ENCODE data around the gene ORM1.

ORM1 gene

DNA sequence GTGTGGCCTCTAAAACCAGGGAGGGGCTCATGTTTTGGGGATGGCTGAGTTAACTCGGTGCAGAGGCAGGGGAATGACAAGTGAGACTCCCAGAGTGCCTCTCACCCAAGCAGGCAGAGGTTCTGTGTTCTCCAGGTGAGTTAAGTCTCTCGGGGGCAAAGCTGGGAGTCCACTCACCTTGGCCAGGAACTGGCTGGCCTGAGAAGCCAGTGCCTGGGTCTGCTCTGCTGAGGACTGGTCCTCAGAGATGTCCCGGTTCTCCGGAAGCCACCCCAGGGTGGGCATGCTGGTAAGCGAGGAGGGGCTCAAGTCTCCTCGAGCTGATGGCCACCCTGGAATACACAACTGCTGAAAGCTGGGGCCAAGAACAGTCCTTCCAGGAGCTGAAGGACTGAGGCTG lies 44.5 kb downstream of the ORM1 start:
- no peak overlapping the region for H3K27ac ChIP-seq (ENCODE audit: low read length)
- no peak overlapping the region for H3K9ac ChIP-seq (ENCODE audit: low read length)
- H3K4me1 ChIP-seq (ENCODE audit: control insufficient read depth, low read depth, low read length): peaks cover 31% of the 10 kb centered on the region
- peaks cover 36% of the 10 kb centered on the region for H3K36me3 ChIP-seq (ENCODE audit: control insufficient read depth, low read depth, low read length)
- H3K27me3 ChIP-seq (ENCODE audit: control insufficient read depth, insufficient read depth, low read length): no peaks in the 10 kb centered on the region
- no peaks in the 10 kb centered on the region for H3K9me3 ChIP-seq (ENCODE audit: control insufficient read depth, low read depth, low read length)
- no peak overlapping the region for H3K4me3 ChIP-seq (ENCODE audit: low read length)

GRCh38 chr9:114367772-114368569 lies 45.1 kb downstream of the ORM1 start:
- Histone ChIP-seq H3K9ac (ENCODE audit: low read length) (no peak overlapping the region), H3K27me3 (ENCODE audit: control insufficient read depth, insufficient read depth, low read length) (no peaks in the 10 kb centered on the region), H3K4me1 (ENCODE audit: control insufficient read depth, low read depth, low read length) (peaks cover 31% of the 10 kb centered on the region), H3K4me3 (ENCODE audit: low read length) (no peak overlapping the region), H3K27ac (ENCODE audit: low read length) (no peak overlapping the region), H3K36me3 (ENCODE audit: control insufficient read depth, low read depth, low read length) (peaks cover 33% of the 10 kb centered on the region), H3K9me3 (ENCODE audit: control insufficient read depth, low read depth, low read length) (no peaks in the 10 kb centered on the region)

GRCh38 chr9:114369216-114370130 lies 46.6 kb downstream of the ORM1 start:
- Histone ChIP-seq H3K27me3 (ENCODE audit: control insufficient read depth, insufficient read depth, low read length) (no peaks in the 10 kb centered on the region), H3K4me3 (ENCODE audit: low read length) (peak overlapping the region; percentile 41), H3K27ac (ENCODE audit: low read length) (peak overlapping the region; percentile 82), H3K9me3 (ENCODE audit: control insufficient read depth, low read depth, low read length) (no peaks in the 10 kb centered on the region), H3K9ac (ENCODE audit: low read length) (peak overlapping the region; percentile 42), H3K4me1 (ENCODE audit: control insufficient read depth, low read depth, low read length) (peaks cover 32% of the 10 kb centered on the region), H3K36me3 (ENCODE audit: control insufficient read depth, low read depth, low read length) (peaks cover 20% of the 10 kb centered on the region)

DNA sequence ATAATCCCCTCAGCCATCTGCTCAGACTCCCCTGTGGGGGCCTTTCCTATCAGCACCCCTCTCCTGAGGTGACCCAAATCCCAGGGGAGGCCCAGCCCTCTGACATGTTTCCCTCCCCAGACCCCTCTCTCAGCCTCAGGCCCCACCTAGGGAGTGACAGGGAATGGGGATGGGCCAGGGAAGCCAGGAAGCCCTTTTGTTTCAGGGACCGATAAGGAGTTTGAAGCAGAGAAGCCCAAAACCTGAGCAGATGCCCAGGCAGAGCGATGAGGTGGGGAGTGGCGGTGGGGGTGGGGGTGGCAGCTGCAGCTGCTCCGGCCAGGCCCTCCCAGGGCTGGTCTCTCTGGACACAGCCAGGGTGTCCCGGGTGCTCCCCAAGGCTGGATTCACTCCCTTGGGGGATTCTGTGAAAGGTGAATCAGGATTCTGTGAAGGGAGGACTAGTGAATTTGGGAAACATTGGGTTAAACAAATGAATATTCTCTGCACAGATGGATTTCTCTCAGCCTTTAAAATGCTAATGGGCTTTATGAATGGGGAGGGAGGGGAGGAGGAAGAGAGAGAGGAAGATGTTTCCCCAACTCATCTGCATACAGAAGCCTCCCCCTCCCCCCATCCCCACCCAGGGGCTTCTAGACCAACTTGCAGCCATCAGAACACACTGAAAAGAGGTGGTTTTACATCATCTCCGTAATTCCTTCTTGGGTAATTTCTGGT lies 47.5 kb downstream of the ORM1 start:
- H3K4me3 ChIP-seq (ENCODE audit: low read length): peak overlapping the region; percentile 41
- peaks cover 15% of the 10 kb centered on the region for H3K36me3 ChIP-seq (ENCODE audit: control insufficient read depth, low read depth, low read length)
- peak overlapping the region; percentile 42 for H3K9ac ChIP-seq (ENCODE audit: low read length)
- H3K9me3 ChIP-seq (ENCODE audit: control insufficient read depth, low read depth, low read length): no peaks in the 10 kb centered on the region
- no peaks in the 10 kb centered on the region for H3K27me3 ChIP-seq (ENCODE audit: control insufficient read depth, insufficient read depth, low read length)
- H3K27ac ChIP-seq (ENCODE audit: low read length): peak overlapping the region; percentile 82
- H3K4me1 ChIP-seq (ENCODE audit: control insufficient read depth, low read depth, low read length): peaks cover 39% of the 10 kb centered on the region

DNA sequence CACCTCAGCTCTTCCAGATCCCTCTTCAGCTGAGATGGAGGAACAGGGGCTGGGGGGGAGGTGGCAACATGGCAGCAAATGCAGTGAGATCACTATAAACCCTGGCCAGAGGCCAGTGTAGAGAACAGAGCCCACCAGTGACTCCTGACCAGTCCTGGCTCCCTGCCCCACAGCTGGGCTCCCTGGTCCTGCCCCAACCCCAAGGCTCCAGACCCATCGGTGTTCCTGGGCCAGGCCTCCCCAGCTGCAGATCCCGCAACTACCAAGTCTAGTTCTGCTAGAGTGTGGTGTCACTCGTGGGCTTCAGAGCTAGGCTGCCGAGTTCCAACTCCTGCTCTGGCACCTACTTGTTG lies 48.0 kb downstream of the ORM1 start:
- H3K27ac ChIP-seq (ENCODE audit: low read length): peak overlapping the region; percentile 82
- peaks cover 39% of the 10 kb centered on the region for H3K4me1 ChIP-seq (ENCODE audit: control insufficient read depth, low read depth, low read length)
- peak overlapping the region; percentile 41 for H3K4me3 ChIP-seq (ENCODE audit: low read length)
- peaks cover 15% of the 10 kb centered on the region for H3K36me3 ChIP-seq (ENCODE audit: control insufficient read depth, low read depth, low read length)
- H3K9me3 ChIP-seq (ENCODE audit: control insufficient read depth, low read depth, low read length): no peaks in the 10 kb centered on the region
- H3K9ac ChIP-seq (ENCODE audit: low read length): peak overlapping the region; percentile 42
- no peaks in the 10 kb centered on the region for H3K27me3 ChIP-seq (ENCODE audit: control insufficient read depth, insufficient read depth, low read length)

GRCh38 chr9:114371343-114371944 lies 48.5 kb downstream of the ORM1 start:
- H3K4me3 ChIP-seq (ENCODE audit: low read length): no peak overlapping the region
- peaks cover 15% of the 10 kb centered on the region for H3K36me3 ChIP-seq (ENCODE audit: control insufficient read depth, low read depth, low read length)
- peaks cover 39% of the 10 kb centered on the region for H3K4me1 ChIP-seq (ENCODE audit: control insufficient read depth, low read depth, low read length)
- no peaks in the 10 kb centered on the region for H3K27me3 ChIP-seq (ENCODE audit: control insufficient read depth, insufficient read depth, low read length)
- H3K27ac ChIP-seq (ENCODE audit: low read length): no peak overlapping the region
- H3K9ac ChIP-seq (ENCODE audit: low read length): peak overlapping the region; percentile 42
- no peaks in the 10 kb centered on the region for H3K9me3 ChIP-seq (ENCODE audit: control insufficient read depth, low read depth, low read length)

DNA sequence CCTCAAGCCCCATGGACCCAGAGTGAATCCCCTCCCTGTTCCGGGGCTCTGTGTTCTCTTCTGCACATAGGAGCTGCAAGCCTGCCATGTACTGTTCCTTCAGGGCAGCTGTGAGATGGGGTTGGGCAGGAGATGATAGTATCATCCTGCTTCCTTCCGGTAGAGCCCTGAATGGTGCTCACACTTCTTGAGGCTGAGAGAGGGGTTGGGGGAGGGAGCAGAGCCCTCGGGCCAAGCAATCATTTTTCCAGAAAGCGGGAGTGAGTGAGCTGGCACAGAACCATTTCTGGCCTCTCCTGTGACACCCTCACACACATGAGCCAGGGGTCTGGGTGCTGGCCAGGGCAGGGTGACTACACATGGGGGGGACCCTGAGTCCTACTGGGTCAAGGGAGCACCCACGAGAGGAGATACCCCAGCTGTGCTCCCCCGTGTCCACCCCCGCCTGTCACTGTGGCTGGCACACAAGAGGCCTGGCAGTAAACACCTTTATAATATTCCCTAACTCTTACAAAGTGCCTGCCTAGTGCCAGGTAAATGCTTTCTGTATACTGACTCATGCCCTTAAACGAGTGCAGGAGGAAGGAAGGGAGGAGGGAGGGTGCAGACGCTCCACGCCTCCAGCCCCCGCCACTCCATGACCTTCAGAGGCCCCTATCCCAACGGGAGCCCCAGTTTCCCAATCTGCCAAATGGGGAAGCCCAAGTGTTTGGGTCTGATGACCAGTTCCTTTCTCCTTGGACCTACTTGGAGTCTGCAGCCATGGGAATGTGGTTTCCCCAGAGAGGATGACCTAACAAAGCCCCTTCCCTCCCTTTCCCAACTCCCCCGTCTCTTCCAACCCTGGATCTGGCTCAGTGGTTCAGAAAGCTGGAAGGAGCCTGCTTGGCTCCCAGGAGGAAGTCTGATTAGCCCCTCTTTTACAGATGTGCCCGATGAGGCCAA lies 49.3 kb downstream of the ORM1 start:
- Histone ChIP-seq H3K36me3 (ENCODE audit: control insufficient read depth, low read depth, low read length) (peaks cover 10% of the 10 kb centered on the region), H3K4me1 (ENCODE audit: control insufficient read depth, low read depth, low read length) (peaks cover 39% of the 10 kb centered on the region), H3K27me3 (ENCODE audit: control insufficient read depth, insufficient read depth, low read length) (no peaks in the 10 kb centered on the region), H3K4me3 (ENCODE audit: low read length) (no peak overlapping the region), H3K27ac (ENCODE audit: low read length) (no peak overlapping the region), H3K9ac (ENCODE audit: low read length) (no peak overlapping the region), H3K9me3 (ENCODE audit: control insufficient read depth, low read depth, low read length) (no peaks in the 10 kb centered on the region)

DNA sequence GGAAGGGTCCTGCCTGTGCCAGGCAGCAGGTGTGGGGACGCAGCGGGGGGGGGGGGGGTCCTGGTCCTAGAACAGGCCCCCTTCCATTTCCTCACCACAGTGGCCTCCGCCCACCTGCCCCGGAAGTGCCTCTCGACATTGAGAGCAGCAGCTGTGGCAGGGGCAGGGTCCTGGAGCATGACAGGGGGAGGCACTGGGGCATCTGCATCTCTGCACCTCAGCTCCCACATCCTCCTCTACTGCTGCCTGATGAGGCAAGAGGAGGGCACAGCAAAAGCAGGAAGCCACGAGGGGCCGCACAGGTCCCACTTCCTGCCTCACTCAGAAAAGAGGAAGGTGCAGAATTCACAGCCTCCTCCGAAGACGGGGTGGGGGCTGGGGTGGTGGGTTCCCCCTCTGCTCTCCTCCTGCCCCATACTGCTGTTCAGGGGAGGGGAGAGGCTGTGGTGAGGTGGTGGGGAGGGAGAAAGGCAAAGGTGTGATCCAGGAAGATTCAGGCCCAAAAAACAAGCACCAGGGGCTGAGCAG lies 50.1 kb downstream of the ORM1 start:
- peaks cover 39% of the 10 kb centered on the region for H3K4me1 ChIP-seq (ENCODE audit: control insufficient read depth, low read depth, low read length)
- H3K27ac ChIP-seq (ENCODE audit: low read length): no peak overlapping the region
- no peak overlapping the region for H3K9ac ChIP-seq (ENCODE audit: low read length)
- no peak overlapping the region for H3K4me3 ChIP-seq (ENCODE audit: low read length)
- no peaks in the 10 kb centered on the region for H3K9me3 ChIP-seq (ENCODE audit: control insufficient read depth, low read depth, low read length)
- H3K36me3 ChIP-seq (ENCODE audit: control insufficient read depth, low read depth, low read length): peaks cover 2% of the 10 kb centered on the region
- H3K27me3 ChIP-seq (ENCODE audit: control insufficient read depth, insufficient read depth, low read length): no peaks in the 10 kb centered on the region

DNA sequence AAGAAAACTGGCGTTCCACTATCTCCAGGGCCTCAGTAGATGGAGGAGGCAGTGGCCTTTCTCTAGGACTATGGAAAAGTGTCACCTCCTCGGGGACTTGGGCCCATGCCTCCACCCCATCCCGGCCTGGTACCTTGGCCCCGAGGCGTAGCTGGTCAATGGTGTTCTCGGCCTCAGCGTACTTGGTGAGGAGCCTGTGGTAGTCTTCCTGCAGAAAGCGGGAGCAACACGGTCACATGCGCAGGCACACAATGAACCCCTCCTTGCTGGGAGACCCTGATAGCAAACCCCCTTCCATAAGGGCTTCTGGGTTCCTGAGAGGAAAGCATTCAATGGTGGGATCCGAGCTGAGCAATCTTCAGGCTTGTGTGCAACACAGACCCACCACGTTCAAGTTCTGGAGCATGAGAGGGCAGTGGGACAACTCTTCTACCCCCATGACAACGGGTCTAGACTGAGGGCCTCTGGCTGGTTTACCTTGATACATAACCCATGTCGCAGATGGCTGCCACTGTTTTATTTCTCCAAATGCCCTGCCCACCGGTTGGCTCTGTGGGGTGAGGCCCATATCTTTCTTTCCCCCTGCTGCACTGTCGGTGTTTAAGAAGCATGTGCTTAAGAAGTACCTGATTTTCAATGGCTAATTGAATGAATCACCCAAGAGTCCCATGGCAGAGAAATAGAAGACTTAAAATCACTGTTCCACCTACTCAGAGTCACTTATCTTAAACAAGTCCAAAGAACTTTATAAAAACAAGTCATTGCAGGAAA lies 51.2 kb downstream of the ORM1 start:
- H3K27ac ChIP-seq (ENCODE audit: low read length): no peak overlapping the region
- no peak overlapping the region for H3K4me3 ChIP-seq (ENCODE audit: low read length)
- H3K27me3 ChIP-seq (ENCODE audit: control insufficient read depth, insufficient read depth, low read length): no peaks in the 10 kb centered on the region
- no peaks in the 10 kb centered on the region for H3K9me3 ChIP-seq (ENCODE audit: control insufficient read depth, low read depth, low read length)
- no peaks in the 10 kb centered on the region for H3K36me3 ChIP-seq (ENCODE audit: control insufficient read depth, low read depth, low read length)
- H3K4me1 ChIP-seq (ENCODE audit: control insufficient read depth, low read depth, low read length): peaks cover 37% of the 10 kb centered on the region
- H3K9ac ChIP-seq (ENCODE audit: low read length): no peak overlapping the region

- no peak overlapping the region for H3K9ac ChIP-seq (ENCODE audit: low read length)
- H3K36me3 ChIP-seq (ENCODE audit: control insufficient read depth, low read depth, low read length): no peaks in the 10 kb centered on the region
- no peak overlapping the region for H3K4me3 ChIP-seq (ENCODE audit: low read length)
- no peaks in the 10 kb centered on the region for H3K27me3 ChIP-seq (ENCODE audit: control insufficient read depth, insufficient read depth, low read length)
- H3K9me3 ChIP-seq (ENCODE audit: control insufficient read depth, low read depth, low read length): no peaks in the 10 kb centered on the region
- H3K4me1 ChIP-seq (ENCODE audit: control insufficient read depth, low read depth, low read length): peaks cover 29% of the 10 kb centered on the region
- no peak overlapping the region for H3K27ac ChIP-seq (ENCODE audit: low read length)
Measured at GRCh38 chr9:114374936-114375335, 52.0 kb downstream of the ORM1 start.

Measured in iPS-18a (cell line).